PC-9 (cell line): ENCODE data around the gene SLC25A21. TPM values are rescaled to one million over a fixed set of nuclear protein-coding genes. Genes with fewer than 3 reads are reported as not detected.

Experiments
- BruUV-seq: library from RNA; stranded (reverse); fragments of 400-500 nt; replicated peaks from 2 replicates; lab custom pipeline; 2021; lab: Mats Ljungman, UMichigan
- CTCF ChIA-PET: fragments of 300-600 bp; sonication (Branson Sonifier 250); formaldehyde crosslinking; loops from one replicate; lab custom pipeline; 2022; ENCODE audit warnings: antibody characterized with exemption; lab: Charles Lee
- POLR2A ChIA-PET: fragments of 300-600 bp; sonication (Branson Sonifier 250); formaldehyde crosslinking; loops from one replicate; lab custom pipeline; 2022; ENCODE audit warnings: antibody characterized with exemption; ENCODE audit not compliant: unreplicated experiment; lab: Charles Lee
- DNase-seq, 2 experiments: peaks; one replicate each; pipeline versions ENCODE4 v3.0.0 to v3.0.0-alpha.2; 2015 to 2022; ENCODE audit warnings: mixed read lengths in 1 of 2
- H2AFZ ChIP-seq: fragments of 200-600 bp; sonication (generic); 2 replicates; pipeline ENCODE4 v1.8.1; 2017; ENCODE audit warnings: antibody characterized with exemption
- H3F3A ChIP-seq: fragments of 200-600 bp; sonication (generic); 2 replicates; pipeline ENCODE4 v1.8.1; 2017; ENCODE audit warnings: antibody characterized with exemption, mild to moderate bottlenecking, low read depth; ENCODE audit not compliant: insufficient read depth
- H3K27ac ChIP-seq: fragments of 200-600 bp; sonication (generic); 2 replicates; pipeline ENCODE4 v1.6.1; 2016; ENCODE audit warnings: mixed run types
- H3K27me3 ChIP-seq: fragments of 200-600 bp; sonication (generic); 2 replicates; pipeline ENCODE4 v1.6.1; 2016; ENCODE audit warnings: low read depth, mixed run types; ENCODE audit not compliant: insufficient read depth
- H3K36me3 ChIP-seq: fragments of 200-600 bp; sonication (generic); 2 replicates; pipeline ENCODE4 v1.6.1; 2016; ENCODE audit warnings: low read depth, mixed run types
- H3K4me1 ChIP-seq: fragments of 200-600 bp; sonication (generic); replicated peaks from 2 replicates; pipeline ENCODE4 v1.6.1; 2016; ENCODE audit warnings: mixed run types; ENCODE audit not compliant: insufficient read depth
- H3K4me2 ChIP-seq: fragments of 200-600 bp; sonication (generic); 2 replicates; pipeline ENCODE4 v1.6.1; 2017; ENCODE audit warnings: mixed run types
- H3K4me3 ChIP-seq: fragments of 200-600 bp; sonication (generic); 2 replicates; pipeline ENCODE4 v1.6.1; 2016; ENCODE audit warnings: mixed run types
- H3K79me2 ChIP-seq: fragments of 200-600 bp; sonication (generic); 2 replicates; pipeline ENCODE4 v1.6.1; 2017; ENCODE audit warnings: low read depth, mixed run types
- H3K9me2 ChIP-seq: fragments of 200-600 bp; sonication (generic); 2 replicates; pipeline ENCODE4 v1.8.1; 2017; ENCODE audit warnings: mild to moderate bottlenecking; ENCODE audit not compliant: insufficient read depth
- H3K9me3 ChIP-seq: fragments of 200-600 bp; sonication (generic); 2 replicates; pipeline ENCODE4 v1.8.1; 2016; ENCODE audit warnings: low read depth; ENCODE audit not compliant: insufficient read depth
- H4K20me1 ChIP-seq: fragments of 200-600 bp; sonication (generic); 2 replicates; pipeline ENCODE4 v1.8.1; 2017; ENCODE audit not compliant: insufficient read depth
- CTCF ChIP-seq: fragments of 200-600 bp; sonication (generic); conservative IDR thresholded peaks from 2 replicates; pipeline ENCODE4 v1.6.1; 2017; ENCODE audit warnings: mixed run types, antibody characterized with exemption, mild to moderate bottlenecking, moderate library complexity
- EZH2 ChIP-seq: fragments of 200-600 bp; sonication (generic); IDR thresholded peaks from 2 replicates; pipeline ENCODE4 v1.8.0; 2017; ENCODE audit warnings: antibody characterized with exemption, low read depth
- intact Hi-C: fragments of 100-400 bp; cut with micrococcal nuclease; formaldehyde crosslinking; loops from one replicate; pipeline ENCODE4 v1.10.0; 2022; ENCODE audit not compliant: unreplicated experiment
- total RNA-seq: library from RNA; stranded (reverse); gene quantifications from 2 replicates; pipeline ENCODE4 v1.2.3, GENCODE V29; 2021

The SLC25A21 gene
- total RNA-seq, 1 experiment from 2014 or later = 3.2 TPM

GRCh38 chr14:37179896-37180502 lies 7.6 kb upstream of the SLC25A21 start:
- DNase-seq = no peak

GRCh38 chr14:37172936-37173614 lies 669 bp upstream of the SLC25A21 start:
- Histone ChIP-seq H3K36me3 (no peaks in the 10 kb centered on the region), H3K4me3 (peak overlapping the region; percentile 80), H3K27me3 (no peaks in the 10 kb centered on the region), H3K9me2 (no peaks in the 10 kb centered on the region), H3K27ac (peak overlapping the region; percentile 76; the same call in 1 of the 2 replicates), H3F3A (no peaks in the 10 kb centered on the region), H3K4me1 (peaks cover 12% of the 10 kb centered on the region), H4K20me1 (no peaks in the 10 kb centered on the region), H2AFZ (peak overlapping the region; percentile 99), H3K4me2 (peak overlapping the region; percentile 84), H3K79me2 (peaks cover 7% of the 10 kb centered on the region; the same call in 1 of the 2 replicates), H3K9me3 (no peaks in the 10 kb centered on the region)
- BruUV-seq = no TSS peak
- intact Hi-C loops = loop anchor here (2.0 kb wide), 1 partner anchor 26 kb away; no protein-coding TSS in a partner anchor
- ChIA-PET CTCF (no interaction called here), POLR2A (no interaction called here)
- TF ChIP-seq EZH2 (no peak), CTCF (no peak)
- no peak for DNase-seq

More at GRCh38 chr14:37179896-37180502, 7.6 kb upstream of the SLC25A21 start:
- no peaks in the 10 kb centered on the region for H3K36me3 ChIP-seq
- ChIA-PET CTCF (no interaction called here), POLR2A (no interaction called here)
- H3K4me3 ChIP-seq = no peak overlapping the region
- no TSS peak for BruUV-seq
- intact Hi-C loops = no loop called here
- no peaks in the 10 kb centered on the region for H3K4me1 ChIP-seq
- no peaks in the 10 kb centered on the region for H3K9me3 ChIP-seq
- no peaks in the 10 kb centered on the region for H3F3A ChIP-seq
- H3K4me2 ChIP-seq = no peak overlapping the region
- no peak overlapping the region for H3K27ac ChIP-seq
- H3K27me3 ChIP-seq = no peaks in the 10 kb centered on the region
- H4K20me1 ChIP-seq = no peaks in the 10 kb centered on the region
- TF ChIP-seq EZH2 = no peak
- TF ChIP-seq CTCF = no peak
- H3K9me2 ChIP-seq = no peaks in the 10 kb centered on the region
- no peaks in the 10 kb centered on the region for H3K79me2 ChIP-seq
- no peak overlapping the region for H2AFZ ChIP-seq

GRCh38 chr14:37171678-37172023 lies 755 bp downstream of the SLC25A21 start:
- Histone ChIP-seq H3K9me3 (no peaks in the 10 kb centered on the region), H3K27me3 (no peaks in the 10 kb centered on the region), H3K27ac (peak overlapping the region; percentile 76), H2AFZ (peak overlapping the region; percentile 99), H3K4me1 (peaks cover 12% of the 10 kb centered on the region), H3K79me2 (peaks cover 7% of the 10 kb centered on the region; the same call in 1 of the 2 replicates), H3K36me3 (no peaks in the 10 kb centered on the region), H3F3A (no peaks in the 10 kb centered on the region), H3K4me2 (peak overlapping the region; percentile 84), H4K20me1 (no peaks in the 10 kb centered on the region), H3K9me2 (no peaks in the 10 kb centered on the region), H3K4me3 (peak overlapping the region; percentile 80)
- DNase-seq = no peak
- POLR2A ChIA-PET = interaction anchor here (0.6 kb wide), 2 partner anchors 31 to 1297 kb away, joined by 3 to 4 read pairs; no protein-coding TSS in a partner anchor
- BruUV-seq = no TSS peak
- intact Hi-C loops = loop anchor here (2.0 kb wide), 1 partner anchor 27 kb away; no protein-coding TSS in a partner anchor
- CTCF ChIA-PET = interaction anchor here (1.2 kb wide), 1 partner anchor 22 kb away, joined by 3 read pairs; no protein-coding TSS in a partner anchor
- TF ChIP-seq EZH2 (no peak), CTCF (no peak)
